GM23248 (cell line): ENCODE measurements around the gene HYLS1. TPM values are rescaled to one million over a fixed set of nuclear protein-coding genes. Genes with fewer than 3 reads are reported as not detected.

Experiments used
- DNase-seq: peaks from one replicate; pipeline ENCODE4 v3.0.0-alpha.2; 2015
- H2AFZ ChIP-seq: fragments of 200-600 bp; sonication (generic); 2 replicates; pipeline ENCODE4 v1.6.1; 2016; ENCODE audit warnings: antibody characterized with exemption
- H3F3A ChIP-seq: fragments of 200-600 bp; sonication (generic); 2 replicates; pipeline ENCODE4 v1.6.1; 2016; ENCODE audit warnings: mild to moderate bottlenecking, antibody characterized with exemption, mixed run types; ENCODE audit not compliant: insufficient read depth
- H3K27ac ChIP-seq: fragments of 200-600 bp; sonication (generic); 2 replicates; pipeline ENCODE4 v1.5.1; 2016; ENCODE audit warnings: mild to moderate bottlenecking
- H3K27me3 ChIP-seq: fragments of 200-600 bp; sonication (generic); replicated peaks from 2 replicates; pipeline ENCODE4 v1.6.1; 2016; ENCODE audit warnings: mild to moderate bottlenecking; ENCODE audit not compliant: insufficient read depth
- H3K36me3 ChIP-seq: fragments of 200-600 bp; sonication (generic); 2 replicates; pipeline ENCODE4 v1.6.1; 2016; ENCODE audit warnings: low read depth, mild to moderate bottlenecking
- H3K4me1 ChIP-seq: fragments of 200-600 bp; sonication (generic); 2 replicates; pipeline ENCODE4 v1.6.1; 2016; ENCODE audit warnings: mild to moderate bottlenecking; ENCODE audit not compliant: insufficient read depth
- H3K4me2 ChIP-seq: fragments of 200-600 bp; sonication (generic); one replicate; pipeline ENCODE4 v1.6.1; 2016; ENCODE audit warnings: mild to moderate bottlenecking; ENCODE audit not compliant: unreplicated experiment
- H3K4me3 ChIP-seq: fragments of 200-600 bp; sonication (generic); 2 replicates; pipeline ENCODE4 v1.5.1; 2016; ENCODE audit warnings: mild to moderate bottlenecking
- H3K79me2 ChIP-seq: fragments of 200-600 bp; sonication (generic); 2 replicates; pipeline ENCODE4 v1.6.1; 2016; ENCODE audit warnings: mild to moderate bottlenecking; ENCODE audit not compliant: insufficient read depth
- H3K9ac ChIP-seq: fragments of 200-600 bp; sonication (generic); 2 replicates; pipeline ENCODE4 v1.6.1; 2016; ENCODE audit warnings: mild to moderate bottlenecking
- H3K9me2 ChIP-seq: fragments of 200-600 bp; sonication (generic); 2 replicates; pipeline ENCODE4 v1.6.1; 2016; ENCODE audit warnings: mixed run types, mild to moderate bottlenecking, moderate library complexity; ENCODE audit not compliant: insufficient read depth
- H3K9me3 ChIP-seq: fragments of 200-600 bp; sonication (generic); one replicate; pipeline ENCODE4 v1.6.1; 2017; ENCODE audit warnings: low read depth
- H4K20me1 ChIP-seq: fragments of 200-600 bp; sonication (generic); 2 replicates; pipeline ENCODE4 v1.6.0; 2016; ENCODE audit not compliant: insufficient read depth
- EZH2 ChIP-seq: fragments of 200-600 bp; sonication (generic); IDR thresholded peaks from 2 replicates; pipeline ENCODE4 v1.6.1; 2018; ENCODE audit warnings: antibody characterized with exemption, mild to moderate bottlenecking; ENCODE audit not compliant: insufficient read depth, poor library complexity, severe bottlenecking
- EZH2phosphoT487 ChIP-seq: fragments of 200-600 bp; sonication (generic); IDR thresholded peaks from 2 replicates; pipeline ENCODE4 v1.6.1; 2018; ENCODE audit warnings: antibody characterized with exemption, moderate library complexity, mild to moderate bottlenecking, low read depth; ENCODE audit not compliant: insufficient read depth
- WGBS, 2 experiments: methylation state at CpG; one replicate each; pipeline ENCODE4 v1.1.6; 2015 to 2017; ENCODE audit warnings: low lambda C conversion rate in 2 of 2, low coverage in 1 of 2; ENCODE audit errors: missing lambda C conversion rate in 2 of 2; 5-methylcytosine and 5-hydroxymethylcytosine counted together
- in situ Hi-C: fragments of 300-500 bp; cut with MboI; formaldehyde crosslinking; loops from 2 replicates; pipeline ENCODE4 v1.15.0; 2020
- polyA plus RNA-seq: library from polyadenylated mRNA; unstranded; fragments of >200 nt; fragmentation: Nextera tagmentation; extraction: Ambion mirVana; gene quantifications from 2 replicates; pipeline ENCODE4 v1.2.1, GENCODE V29; 2016
- total RNA-seq: library from RNA; depleted of rRNA; stranded (reverse); fragments of >200 nt; shearing (Covaris generic); gene quantifications from 2 replicates; pipeline ENCODE4 v1.2.3, GENCODE V29; 2014

HYLS1 gene
- total and polyA plus RNA-seq, 2 experiments from 2014 or later, result 6.2 to 11.7 TPM

- TF ChIP-seq EZH2 (no peak), EZH2phosphoT487 (no peak)
- Histone ChIP-seq H3K9me3 (no peaks in the 10 kb centered on the region), H3K4me1 (no peaks in the 10 kb centered on the region), H3K79me2 (no peaks in the 10 kb centered on the region), H3K36me3 (no peaks in the 10 kb centered on the region), H3K4me2 (no peak overlapping the region), H3K27ac (no peak overlapping the region), H3K27me3 (no peaks in the 10 kb centered on the region), H3F3A (no peaks in the 10 kb centered on the region), H3K9me2 (no peaks in the 10 kb centered on the region), H2AFZ (no peak overlapping the region), H3K4me3 (no peak overlapping the region), H4K20me1 (no peaks in the 10 kb centered on the region), H3K9ac (no peak overlapping the region)
- DNase-seq, result peak; percentile 18
- 64 to 83% methylated on average over 2 of the region's 2 CpGs for WGBS, 2 experiments
- in situ Hi-C loops, result no loop called here
These were observed 17.9 kb upstream of the HYLS1 start for GRCh38 chr11:125869521-125869920.

GRCh38 chr11:125871391-125872137 lies 15.9 kb upstream of the HYLS1 start:
- no peaks in the 10 kb centered on the region for H3K9me2 ChIP-seq
- no peaks in the 10 kb centered on the region for H3K9me3 ChIP-seq
- H3F3A ChIP-seq, result no peaks in the 10 kb centered on the region
- H3K27ac ChIP-seq, result no peak overlapping the region
- no peaks in the 10 kb centered on the region for H3K79me2 ChIP-seq
- peak; percentile 66 for DNase-seq
- H3K4me3 ChIP-seq, result no peak overlapping the region
- TF ChIP-seq EZH2phosphoT487 (no peak), EZH2 (no peak)
- H3K9ac ChIP-seq, result no peak overlapping the region
- H3K36me3 ChIP-seq, result no peaks in the 10 kb centered on the region
- H3K4me1 ChIP-seq, result no peaks in the 10 kb centered on the region
- H3K4me2 ChIP-seq, result no peak overlapping the region
- H3K27me3 ChIP-seq, result no peaks in the 10 kb centered on the region
- no peaks in the 10 kb centered on the region for H4K20me1 ChIP-seq
- H2AFZ ChIP-seq, result no peak overlapping the region
- WGBS, 2 experiments, result 61 to 64% methylated on average over 10 of the region's 10 CpGs
- in situ Hi-C loops, result no loop called here

GRCh38 chr11:125872138-125872491 lies 15.4 kb upstream of the HYLS1 start:
- in situ Hi-C loops, result no loop called here
- no peaks in the 10 kb centered on the region for H3K9me2 ChIP-seq
- H3K9ac ChIP-seq, result no peak overlapping the region
- no peaks in the 10 kb centered on the region for H3K4me1 ChIP-seq
- no peak overlapping the region for H3K4me2 ChIP-seq
- no peak overlapping the region for H3K27ac ChIP-seq
- H4K20me1 ChIP-seq, result no peaks in the 10 kb centered on the region
- no peaks in the 10 kb centered on the region for H3K79me2 ChIP-seq
- no peaks in the 10 kb centered on the region for H3F3A ChIP-seq
- H3K36me3 ChIP-seq, result no peaks in the 10 kb centered on the region
- no peak overlapping the region for H3K4me3 ChIP-seq
- H3K27me3 ChIP-seq, result no peaks in the 10 kb centered on the region
- H3K9me3 ChIP-seq, result no peaks in the 10 kb centered on the region
- TF ChIP-seq EZH2, result no peak
- TF ChIP-seq EZH2phosphoT487, result no peak
- no peak overlapping the region for H2AFZ ChIP-seq
- DNase-seq, result no peak

- in situ Hi-C loops, result no loop called here
- Histone ChIP-seq H3K9me3 (no peaks in the 10 kb centered on the region), H3K9ac (no peak overlapping the region), H4K20me1 (no peaks in the 10 kb centered on the region), H3K4me3 (peak overlapping the region; percentile 50; the same call in 1 of the 2 replicates), H3K4me1 (no peaks in the 10 kb centered on the region), H3K27ac (no peak overlapping the region), H3K27me3 (no peaks in the 10 kb centered on the region), H3K9me2 (no peaks in the 10 kb centered on the region), H3K79me2 (no peaks in the 10 kb centered on the region), H3K36me3 (no peaks in the 10 kb centered on the region), H3F3A (no peaks in the 10 kb centered on the region), H3K4me2 (peak overlapping the region; percentile 64), H2AFZ (peak overlapping the region; percentile 85)
- 71 to 73% methylated on average over 19 of the region's 20 CpGs for WGBS, 2 experiments
- no peak for TF ChIP-seq EZH2
- TF ChIP-seq EZH2phosphoT487, result no peak
- no peak for DNase-seq
These were observed 13.4 kb upstream of the HYLS1 start for GRCh38 chr11:125873881-125874555.
